K562 (cell line): ENCODE measurements around the gene COLEC12. TPM values are rescaled to one million over a fixed set of nuclear protein-coding genes. Genes with fewer than 3 reads are reported as not detected.

Experiments
- CBX1 ChIP-seq: sonication (generic); IDR thresholded peaks from 2 replicates; pipeline ENCODE4 v1.6.1; 2016; ENCODE audit warnings: antibody characterized with exemption, low read depth, mild to moderate bottlenecking
- E2F6 ChIP-seq, 2 experiments: IDR thresholded peaks; 2 replicates each; pipeline ENCODE4 v1.6.1; 2011; ENCODE audit warnings: borderline replicate concordance in 1 of 2, control low read depth in 1 of 2, low read depth in 1 of 2, low read length in 1 of 2, mild to moderate bottlenecking in 1 of 2, mixed read lengths in 1 of 2, moderate library complexity in 1 of 2; ENCODE audit not compliant: insufficient read depth in 1 of 2, insufficient read length in 1 of 2, poor library complexity in 1 of 2, severe bottlenecking in 1 of 2; ENCODE audit errors: extremely low read depth in 1 of 2
- polyA plus RNA-seq, 8 experiments: library from polyadenylated mRNA; depleted of rRNA in 4 of 8; stranded (reverse) in 5 of 8; unstranded in 3 of 8; fragments of >200 nt; fragmentation: Nextera tagmentation in 2 of 8; fragmentation: Illumina TruSeq in 1 of 8; extraction: Ambion mirVana in 2 of 8; extraction: Trizol in 1 of 8; gene quantifications; 2 replicates each; pipeline versions ENCODE4 v1.2.1 to v1.2.3, GENCODE V29; 2011 to 2014; ENCODE audit warnings: inconsistent platforms in 1 of 8, missing spikeins in 1 of 8
- total RNA-seq, 7 experiments: library from RNA; depleted of rRNA in 6 of 7; stranded (reverse); fragments of >200 nt in 6 of 7; fragmentation: Illumina TruSeq in 2 of 7; extraction: Trizol in 2 of 7; gene quantifications; 2 replicates each; pipeline versions ENCODE4 v1.2.1 to v1.2.3, GENCODE V29; 2011 to 2021; ENCODE audit warnings: low replicate concordance in 1 of 7

COLEC12 gene
- total and polyA plus RNA-seq, 9 of the 15 experiments (the other 6 are each of a cell fraction or from before 2014, with no cell fraction given) = 0.04 TPM; not detected in 8

DNA sequence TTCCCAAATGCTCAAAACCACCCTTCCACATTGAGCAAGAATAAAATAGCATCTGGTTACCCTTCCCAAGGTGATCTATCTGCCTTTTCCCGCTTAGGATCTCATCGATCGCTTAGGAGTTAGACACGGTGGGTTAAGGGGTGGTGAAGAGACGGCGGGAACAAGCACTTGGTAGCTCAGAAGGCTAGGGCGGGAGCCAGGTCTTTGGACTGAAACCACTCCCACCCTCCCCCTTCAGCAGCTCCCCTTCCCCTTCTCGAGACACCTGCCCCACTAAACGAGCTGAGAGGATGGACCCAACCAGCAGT is 233.2 kb downstream of the COLEC12 start (continued):
- TF ChIP-seq E2F6 (IDR thresholded peaks at IDR 0.05; ENCODE audit: borderline replicate concordance in 1 of 2, extremely low read depth in 1 of 2, insufficient read depth in 1 of 2, insufficient read length in 1 of 2, low read depth in 1 of 2, low read length in 1 of 2, poor library complexity in 1 of 2, severe bottlenecking in 1 of 2) = peak in 1 of 2 experiments; percentile 38
- 0 out of 2 replicates have a peak, but pooled peaks have one; percentile 7 for TF ChIP-seq CBX1

Other genes starting within 250 kb of the COLEC12 start
- 70.9 and 77.6 TPM in 2 replicates for gene THOC1, start 232.7 kb downstream of the COLEC12 start, total RNA-seq (2014; rRNA removed)
- gene THOC1, start 232.7 kb downstream of the COLEC12 start, total RNA-seq (2014; rRNA removed; fragmentation: Illumina TruSeq; extraction: Trizol) = 136 and 149 TPM in 2 replicates
- 116 and 120 TPM in 2 replicates for gene THOC1, start 232.7 kb downstream of the COLEC12 start, total RNA-seq (2015; rRNA removed; fragmentation: Illumina TruSeq; extraction: Trizol)
- 66.3 and 71.1 TPM in 2 replicates for gene THOC1, start 232.7 kb downstream of the COLEC12 start, total RNA-seq (2021)
- 143 and 150 TPM in 2 replicates for gene THOC1, start 232.7 kb downstream of the COLEC12 start, polyA plus RNA-seq (2011; rRNA removed)
- 83.6 and 106 TPM in 2 replicates for gene THOC1, start 232.7 kb downstream of the COLEC12 start, polyA plus RNA-seq (2014; fragmentation: Illumina TruSeq; extraction: Trizol)
- gene THOC1, start 232.7 kb downstream of the COLEC12 start, polyA plus RNA-seq (2014; fragmentation: Nextera tagmentation; extraction: Ambion mirVana) = 100 to 1,000 TPM in 1 of 2 experiments, 10 to 100 TPM in 1; 87.1 to 139 TPM
- 88.4 and 107 TPM in 2 replicates for gene THOC1, start 232.7 kb downstream of the COLEC12 start, polyA plus RNA-seq (2014; rRNA removed)
- gene CETN1, start 79.7 kb upstream of the COLEC12 start, total RNA-seq (2014; rRNA removed) = 0.18 and 0.33 TPM in 2 replicates
- not detected in 2 replicates for gene CETN1, start 79.7 kb upstream of the COLEC12 start, total RNA-seq (2014; rRNA removed; fragmentation: Illumina TruSeq; extraction: Trizol)
- gene CETN1, start 79.7 kb upstream of the COLEC12 start, total RNA-seq (2015; rRNA removed; fragmentation: Illumina TruSeq; extraction: Trizol) = 0.07 and 0.11 TPM in 2 replicates
- 0.16 TPM in 1 of 2 replicates, not detected in the other for gene CETN1, start 79.7 kb upstream of the COLEC12 start, total RNA-seq (2021)
- gene CETN1, start 79.7 kb upstream of the COLEC12 start, polyA plus RNA-seq (2011; rRNA removed) = not detected in 2 replicates
- gene CETN1, start 79.7 kb upstream of the COLEC12 start, polyA plus RNA-seq (2014; fragmentation: Illumina TruSeq; extraction: Trizol) = 0.19 and 0.28 TPM in 2 replicates
- gene CETN1, start 79.7 kb upstream of the COLEC12 start, polyA plus RNA-seq (2014; fragmentation: Nextera tagmentation; extraction: Ambion mirVana) = under 1 TPM; 0.11 to 0.34 TPM
- gene CETN1, start 79.7 kb upstream of the COLEC12 start, polyA plus RNA-seq (2014; rRNA removed) = 0.25 TPM in 1 of 2 replicates, not detected in the other
- 0.86 TPM in 1 of 2 replicates, not detected in the other for gene CLUL1, start 96.3 kb upstream of the COLEC12 start, total RNA-seq (2014; rRNA removed)
- gene CLUL1, start 96.3 kb upstream of the COLEC12 start, total RNA-seq (2014; rRNA removed; fragmentation: Illumina TruSeq; extraction: Trizol) = 0.40 and 0.41 TPM in 2 replicates
- 0.76 TPM in 1 of 2 replicates, not detected in the other for gene CLUL1, start 96.3 kb upstream of the COLEC12 start, total RNA-seq (2015; rRNA removed; fragmentation: Illumina TruSeq; extraction: Trizol)
- gene CLUL1, start 96.3 kb upstream of the COLEC12 start, total RNA-seq (2021) = not detected in 2 replicates
- 0.49 and 0.80 TPM in 2 replicates for gene CLUL1, start 96.3 kb upstream of the COLEC12 start, polyA plus RNA-seq (2011; rRNA removed)
- gene CLUL1, start 96.3 kb upstream of the COLEC12 start, polyA plus RNA-seq (2014; fragmentation: Illumina TruSeq; extraction: Trizol) = 0.28 TPM in 1 of 2 replicates, not detected in the other
- under 1 TPM; 0.32 to 0.70 TPM for gene CLUL1, start 96.3 kb upstream of the COLEC12 start, polyA plus RNA-seq (2014; fragmentation: Nextera tagmentation; extraction: Ambion mirVana)
- 0.30 and 0.41 TPM in 2 replicates for gene CLUL1, start 96.3 kb upstream of the COLEC12 start, polyA plus RNA-seq (2014; rRNA removed)
- gene TYMS, start 157.0 kb upstream of the COLEC12 start, total RNA-seq (2014; rRNA removed) = 137 and 138 TPM in 2 replicates
- gene TYMS, start 157.0 kb upstream of the COLEC12 start, total RNA-seq (2014; rRNA removed; fragmentation: Illumina TruSeq; extraction: Trizol) = 69.1 and 72.4 TPM in 2 replicates
- gene TYMS, start 157.0 kb upstream of the COLEC12 start, total RNA-seq (2015; rRNA removed; fragmentation: Illumina TruSeq; extraction: Trizol) = 83.4 and 88.8 TPM in 2 replicates
- gene TYMS, start 157.0 kb upstream of the COLEC12 start, total RNA-seq (2021) = 292 and 305 TPM in 2 replicates
- gene TYMS, start 157.0 kb upstream of the COLEC12 start, polyA plus RNA-seq (2011; rRNA removed) = 276 and 390 TPM in 2 replicates
- 381 and 409 TPM in 2 replicates for gene TYMS, start 157.0 kb upstream of the COLEC12 start, polyA plus RNA-seq (2014; fragmentation: Illumina TruSeq; extraction: Trizol)
- gene TYMS, start 157.0 kb upstream of the COLEC12 start, polyA plus RNA-seq (2014; fragmentation: Nextera tagmentation; extraction: Ambion mirVana) = 100 to 1,000 TPM; 168 to 175 TPM
- 302 and 311 TPM in 2 replicates for gene TYMS, start 157.0 kb upstream of the COLEC12 start, polyA plus RNA-seq (2014; rRNA removed)
- 36.0 and 42.2 TPM in 2 replicates for gene ENOSF1, start 211.9 kb upstream of the COLEC12 start, total RNA-seq (2014; rRNA removed)
- 48.0 and 49.8 TPM in 2 replicates for gene ENOSF1, start 211.9 kb upstream of the COLEC12 start, total RNA-seq (2014; rRNA removed; fragmentation: Illumina TruSeq; extraction: Trizol)
- 40.5 and 44.5 TPM in 2 replicates for gene ENOSF1, start 211.9 kb upstream of the COLEC12 start, total RNA-seq (2015; rRNA removed; fragmentation: Illumina TruSeq; extraction: Trizol)
- gene ENOSF1, start 211.9 kb upstream of the COLEC12 start, total RNA-seq (2021) = 60.0 and 66.4 TPM in 2 replicates
- 46.5 and 50.9 TPM in 2 replicates for gene ENOSF1, start 211.9 kb upstream of the COLEC12 start, polyA plus RNA-seq (2011; rRNA removed)
- gene ENOSF1, start 211.9 kb upstream of the COLEC12 start, polyA plus RNA-seq (2014; fragmentation: Illumina TruSeq; extraction: Trizol) = 49.4 and 57.3 TPM in 2 replicates
- 10 to 100 TPM; 15.5 to 20.0 TPM for gene ENOSF1, start 211.9 kb upstream of the COLEC12 start, polyA plus RNA-seq (2014; fragmentation: Nextera tagmentation; extraction: Ambion mirVana)
- gene ENOSF1, start 211.9 kb upstream of the COLEC12 start, polyA plus RNA-seq (2014; rRNA removed) = 54.0 and 60.1 TPM in 2 replicates